Hindlimb muscle (tissue), 1 donor: ENCODE measurements around the gene EPHA1. TPM values are rescaled to one million over a fixed set of nuclear protein-coding genes. Genes with fewer than 3 reads are reported as not detected.

ENCODE experiments used
- DNase-seq: peaks from one replicate; pipeline ENCODE4 v3.0.0-alpha.2; 2013
- polyA plus RNA-seq: library from polyadenylated mRNA; unstranded; fragments of 120-200 nt; gene quantifications from one replicate; pipeline ENCODE4 v1.2.1, GENCODE V29; 2013; ENCODE audit not compliant: insufficient read length

EPHA1 gene
- 5.8 TPM for polyA plus RNA-seq

DNA sequence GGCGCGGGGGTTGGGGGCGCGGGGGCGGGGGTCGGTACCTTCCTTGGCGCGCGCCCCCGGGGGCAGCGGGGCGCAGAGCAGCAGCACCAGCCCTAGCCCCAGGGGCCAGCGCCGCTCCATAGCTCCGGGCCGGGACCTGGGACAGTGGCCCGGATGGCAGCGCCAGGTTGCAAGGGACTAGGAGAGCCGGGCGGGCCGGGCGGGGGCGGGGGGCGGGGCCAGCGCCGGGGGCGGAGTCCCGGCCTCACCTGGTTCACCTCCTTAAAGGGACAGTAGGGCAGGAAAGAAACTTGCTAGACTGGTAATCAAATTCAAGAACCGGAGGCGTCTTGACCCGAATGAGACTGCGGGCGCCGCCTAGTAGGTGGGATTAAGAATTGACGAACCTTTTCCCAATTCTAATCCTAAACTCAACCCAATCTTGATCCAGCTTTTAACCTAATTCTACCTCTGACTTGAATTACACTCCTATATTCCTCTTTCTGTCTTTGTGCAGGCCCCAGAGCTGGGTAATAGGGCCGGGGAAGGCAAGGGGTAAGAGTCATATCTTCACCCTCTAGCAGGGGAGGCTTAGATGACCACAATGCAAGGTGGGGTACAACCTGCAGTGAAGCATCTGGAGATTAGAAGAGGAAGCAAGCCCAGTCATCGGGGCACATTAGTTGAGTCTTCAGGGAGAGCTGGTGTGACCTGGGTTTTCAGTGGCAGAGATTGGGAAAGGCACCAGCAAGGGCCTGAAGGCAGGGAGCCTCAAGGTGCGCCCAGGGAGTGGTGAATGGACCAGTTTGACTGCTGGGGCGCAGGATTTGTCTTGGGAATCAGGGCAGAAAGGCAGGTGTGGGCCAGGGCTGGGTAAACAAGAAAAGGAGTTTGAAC is at the start of gene EPHA1:
Gene EPHA1 (minus strand): TSS at position 171 of the 876 bp plus-strand sequence. CDS start 51 bp downstream, at position 120.
- no peak for DNase-seq

GRCh38 chr7:143458263-143458662 is 49.6 kb upstream of the EPHA1 start:
- DNase-seq = no peak

DNA sequence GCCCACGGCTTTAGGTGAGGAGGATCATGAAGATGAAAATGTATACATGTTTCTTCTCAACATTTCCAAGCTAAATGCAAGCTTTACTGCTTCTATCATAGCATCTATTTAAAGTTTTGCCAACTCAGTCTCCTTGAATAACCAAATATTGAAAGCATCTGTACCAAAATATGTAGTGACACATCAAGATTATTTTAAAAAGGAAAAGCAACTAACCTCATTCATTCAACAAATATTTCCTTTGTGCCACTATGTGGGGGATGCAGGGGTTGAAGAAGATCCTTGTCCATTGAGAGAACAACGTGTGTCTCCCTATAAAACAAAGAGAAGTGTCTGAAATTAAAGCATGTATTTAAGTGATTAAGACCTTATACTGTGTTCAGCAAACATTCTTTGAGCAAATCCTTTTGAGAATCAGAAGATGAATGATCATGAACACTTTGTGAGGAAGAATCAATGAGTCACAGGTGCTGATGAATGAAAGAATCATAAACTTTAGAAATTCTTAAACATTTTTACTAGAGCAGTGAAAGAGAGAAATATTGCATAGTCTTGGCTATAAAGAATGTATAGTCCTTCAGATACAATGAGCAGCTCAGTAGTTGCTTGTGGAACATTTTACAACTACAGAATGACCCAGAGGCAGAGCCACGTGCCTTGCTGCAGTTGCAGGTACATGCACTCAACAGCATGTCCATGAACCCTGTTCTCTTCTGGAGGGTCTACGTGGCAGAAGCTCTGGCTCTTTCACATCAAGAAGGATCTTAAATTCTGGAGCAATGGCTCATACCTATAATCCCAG is 48.5 kb upstream of the EPHA1 start:
- DNase-seq = no peak

DNA sequence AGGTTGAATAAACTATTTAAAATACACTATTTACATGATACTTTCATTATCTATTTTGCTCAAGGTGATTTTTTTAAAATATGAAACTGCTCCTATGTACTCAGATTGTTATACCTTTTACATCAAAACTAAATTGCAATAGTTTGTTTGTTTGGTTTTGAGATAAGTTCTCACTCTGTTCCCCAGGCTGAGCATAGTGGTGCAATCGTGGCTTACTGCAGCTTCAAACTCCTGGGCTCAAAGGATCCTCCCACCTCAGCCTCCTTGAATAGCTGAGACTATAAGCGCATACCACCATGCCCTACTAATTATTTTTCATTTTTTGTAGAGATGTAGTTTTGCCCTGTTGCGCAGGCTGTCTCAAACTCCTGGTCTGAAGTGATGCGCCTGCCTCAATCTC is 47.3 kb upstream of the EPHA1 start:
- no peak for DNase-seq

- no peak for DNase-seq
These were observed 46.8 kb upstream of the EPHA1 start for GRCh38 chr7:143455491-143455890.

DNA sequence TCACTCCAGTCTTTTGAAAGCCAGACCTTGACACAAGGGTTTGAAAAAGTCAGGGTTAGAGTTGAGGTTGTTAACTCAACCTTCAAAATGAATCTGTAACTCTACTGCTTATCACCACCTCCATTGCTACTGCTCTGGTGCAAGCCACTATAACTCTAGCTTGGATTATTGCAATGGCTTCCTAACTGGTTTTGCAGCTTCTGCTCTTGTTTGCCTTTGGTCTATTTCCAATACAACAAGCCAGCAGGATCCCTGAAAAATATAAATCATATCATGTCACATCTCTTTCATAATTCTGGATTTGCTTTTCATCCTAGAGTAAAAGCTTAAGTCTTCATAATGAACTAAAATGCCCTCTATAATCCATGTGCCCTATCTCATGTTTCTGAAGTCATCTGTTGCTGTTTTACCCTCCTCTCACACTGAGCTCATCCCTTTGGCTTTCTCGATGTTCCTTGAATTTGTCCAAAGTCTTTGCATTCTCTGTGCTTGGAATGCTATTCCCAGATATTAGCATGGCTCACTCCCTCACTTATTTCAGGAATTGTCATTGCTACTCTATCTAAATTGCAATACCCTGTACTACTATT is 45.5 kb upstream of the EPHA1 start:
- DNase-seq = no peak

DNA sequence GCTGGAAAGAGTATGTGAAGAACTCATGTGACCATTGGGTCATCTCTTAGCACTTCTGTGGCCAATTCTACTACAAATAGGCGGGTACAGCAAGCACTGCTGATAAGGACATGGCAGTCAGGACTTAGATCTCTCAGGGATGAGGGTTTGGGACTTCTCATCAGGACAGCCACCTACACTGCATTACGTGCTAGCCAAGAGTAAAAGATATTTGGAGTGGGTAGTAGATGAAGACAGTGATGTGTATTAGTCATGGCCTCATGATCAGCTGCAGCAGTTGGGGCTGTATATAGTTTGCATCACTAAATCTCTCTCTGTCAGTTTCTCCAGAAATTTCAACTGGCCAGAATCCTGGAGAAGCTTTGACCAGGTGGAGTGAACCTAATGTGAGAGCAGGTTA is 43.8 kb upstream of the EPHA1 start:
- DNase-seq = no peak

DNA sequence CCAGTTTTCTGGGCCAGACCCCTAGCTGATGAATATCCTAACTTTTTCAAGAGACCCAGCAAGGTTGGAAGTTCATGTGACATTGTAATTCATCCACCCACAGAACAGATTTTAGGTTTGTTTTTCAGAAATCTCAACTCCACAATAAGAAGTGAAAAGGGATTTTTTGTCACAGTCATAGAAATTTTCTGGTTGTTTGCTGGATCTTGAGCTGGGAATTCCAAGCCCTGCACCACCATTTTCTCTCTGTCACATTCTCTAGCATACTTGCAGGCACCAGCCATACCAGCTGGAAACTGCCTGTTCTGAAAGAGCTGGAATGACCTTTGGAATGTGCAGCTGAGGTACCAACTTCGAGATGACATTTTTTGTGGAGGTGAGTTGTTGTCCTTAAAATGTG is 43.1 kb upstream of the EPHA1 start:
- no peak for DNase-seq

- no peak for DNase-seq
These were observed 42.5 kb upstream of the EPHA1 start for GRCh38 chr7:143451122-143451521.

- no peak for DNase-seq
These were observed 41.1 kb upstream of the EPHA1 start for GRCh38 chr7:143449793-143450192.

DNA sequence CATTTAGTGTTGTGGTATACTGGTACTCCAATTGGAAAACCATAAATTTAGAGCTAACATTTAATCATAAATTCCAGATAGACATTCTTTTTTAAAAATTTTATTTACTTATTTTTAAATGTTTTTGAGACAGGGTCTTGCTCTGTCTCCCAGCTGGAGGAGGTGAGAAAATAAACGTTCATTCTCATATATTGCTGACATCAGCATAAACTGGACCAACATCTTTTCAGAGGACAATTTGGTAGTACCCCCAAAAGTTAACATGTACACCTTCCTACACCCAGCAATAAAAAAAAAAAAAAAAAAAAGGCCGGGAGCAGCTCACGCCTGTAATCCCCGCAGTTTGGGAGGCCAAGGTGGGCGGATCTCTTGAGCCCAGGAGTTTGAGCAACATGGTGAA is 39.8 kb upstream of the EPHA1 start:
- DNase-seq = no peak

DNA sequence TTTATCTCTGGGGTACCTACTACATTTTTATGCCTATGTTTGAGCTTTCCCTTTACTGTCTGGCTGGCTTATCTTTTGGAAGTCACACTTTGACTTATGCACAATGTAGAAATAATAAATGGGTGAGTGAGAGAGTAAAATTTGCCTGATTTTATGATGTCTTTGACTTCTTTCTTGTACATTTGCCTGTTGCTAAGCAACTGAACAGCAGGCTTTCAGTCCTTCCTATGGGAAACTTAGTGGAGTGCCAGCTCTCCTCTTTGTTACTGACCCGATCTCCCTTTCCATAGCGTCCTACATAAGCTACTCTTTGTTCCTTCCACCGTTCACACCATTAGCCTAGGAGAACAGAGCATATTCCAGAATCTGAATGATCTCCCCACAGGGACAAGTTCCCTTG is 38.8 kb upstream of the EPHA1 start:
- no peak for DNase-seq

- DNase-seq = no peak
These were observed 36.1 kb upstream of the EPHA1 start for GRCh38 chr7:143444785-143445184.

- no peak for DNase-seq
These were observed 35.6 kb upstream of the EPHA1 start for GRCh38 chr7:143444063-143444782.

DNA sequence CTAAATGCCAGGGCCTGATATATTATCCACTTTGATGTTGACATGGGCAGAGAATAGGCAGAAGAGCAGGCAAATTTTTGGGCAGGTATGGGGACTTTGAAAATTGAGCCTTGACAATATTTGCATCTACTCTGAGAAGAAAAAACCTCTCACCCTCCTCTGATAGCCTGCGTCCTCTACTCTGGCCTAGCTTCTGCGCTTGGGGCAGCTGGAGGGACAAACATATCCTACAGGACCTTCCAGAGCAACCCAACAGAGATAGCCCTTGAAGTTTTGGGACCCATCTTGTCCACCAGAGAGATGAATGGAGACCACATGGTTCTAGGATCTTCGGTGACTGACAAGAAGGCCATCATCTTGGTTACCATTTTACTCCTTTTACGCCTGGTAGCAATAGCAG is 34.5 kb upstream of the EPHA1 start, which contains the start of gene TAS2R60:
Gene TAS2R60 (plus strand): TSS at position 301 of the 400 bp plus-strand sequence. CDS start 0 bp downstream, at position 301.
- DNase-seq = no peak

DNA sequence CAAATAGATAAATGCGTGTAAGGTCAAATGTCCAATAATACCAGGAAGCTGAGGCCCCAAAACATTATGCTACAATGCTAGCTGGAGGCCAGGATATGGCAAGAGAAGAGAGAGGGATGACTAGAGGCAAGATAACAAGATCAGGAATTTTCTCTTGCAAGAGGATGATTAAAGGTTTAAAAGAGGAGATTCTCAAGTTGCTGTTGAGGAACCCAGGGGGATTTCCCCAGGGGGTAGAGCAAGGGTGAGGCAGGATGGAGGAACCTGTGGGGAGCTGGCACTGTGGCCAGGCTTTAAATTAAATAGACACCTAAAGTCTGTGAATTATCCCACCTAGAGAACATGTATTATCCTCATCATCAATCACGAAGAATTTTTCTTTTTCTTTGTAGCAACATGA is 31.2 kb upstream of the EPHA1 start:
- DNase-seq = no peak

- DNase-seq = no peak
These were observed 28.9 kb upstream of the EPHA1 start for GRCh38 chr7:143437578-143437977.

GRCh38 chr7:143436325-143436946 is 27.8 kb upstream of the EPHA1 start:
- DNase-seq = no peak

- no peak for DNase-seq
These were observed 26.6 kb upstream of the EPHA1 start for GRCh38 chr7:143435266-143435665.

GRCh38 chr7:143434660-143435059 is 26.0 kb upstream of the EPHA1 start:
- DNase-seq = peak; percentile 12

GRCh38 chr7:143433759-143434158 is 25.1 kb upstream of the EPHA1 start:
- no peak for DNase-seq

DNA sequence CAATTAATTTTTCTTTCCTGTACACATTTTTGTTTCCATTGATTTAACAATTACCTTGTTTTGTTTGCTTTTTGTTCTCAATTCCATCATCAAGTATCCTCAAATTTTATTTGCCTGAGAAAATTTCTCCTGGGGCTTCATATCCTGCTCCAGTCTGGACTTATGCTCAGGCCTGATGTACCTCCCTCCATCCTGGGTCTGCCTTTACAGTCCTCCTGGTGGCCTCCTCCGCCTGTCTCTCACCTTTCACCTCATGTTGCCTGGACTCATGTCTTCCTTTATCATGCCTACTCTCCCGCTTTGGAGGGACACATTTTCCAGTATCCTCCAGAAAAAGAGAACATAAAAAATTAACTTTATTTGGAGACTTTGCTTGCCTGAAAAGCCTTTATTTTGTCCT is 22.5 kb upstream of the EPHA1 start:
- DNase-seq = no peak
